ENCODE measurements around the gene PPP6R2. TPM values are rescaled to one million over a fixed set of nuclear protein-coding genes. Genes with fewer than 3 reads are reported as not detected.

PPP6R2 gene
- total and polyA plus RNA-seq, 2 experiments from 2014 or later: 41.4 to 88.4 TPM

DNA sequence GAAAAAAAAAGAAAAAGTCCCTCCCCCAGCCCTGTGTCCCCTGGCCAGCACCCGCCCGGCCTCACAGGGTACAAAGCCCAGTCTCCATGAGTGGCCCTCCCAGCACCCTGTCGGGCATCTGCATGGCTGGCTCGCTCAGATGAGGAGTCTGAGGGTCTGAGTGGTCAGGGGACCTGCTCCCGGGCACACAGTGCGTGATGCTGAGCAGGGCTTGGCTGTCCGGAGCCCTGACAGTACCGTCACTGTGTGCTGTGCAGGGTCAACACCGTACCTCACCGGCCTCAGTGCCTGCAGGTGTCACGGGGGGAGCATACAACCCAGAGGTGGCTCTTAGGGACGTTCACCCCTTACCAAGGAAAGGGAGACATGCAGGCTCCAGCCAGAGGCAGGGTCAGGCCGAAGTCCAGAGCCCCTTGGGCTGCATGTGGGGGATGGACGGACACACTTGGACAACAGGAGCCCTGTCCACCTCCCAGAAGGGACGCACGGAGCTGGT is 32.1 kb upstream of the PPP6R2 start:
- H3K27me3 ChIP-seq: no peaks in the 10 kb centered on the region
- no peak for DNase-seq (ENCODE audit: low read depth in 1 of 2, low spot score in 1 of 2)
- no peaks in the 10 kb centered on the region for H3K36me3 ChIP-seq
- H3K4me3 ChIP-seq: no peak overlapping the region
- no peak overlapping the region for H3K27ac ChIP-seq
- TF ChIP-seq, protein P1, sequence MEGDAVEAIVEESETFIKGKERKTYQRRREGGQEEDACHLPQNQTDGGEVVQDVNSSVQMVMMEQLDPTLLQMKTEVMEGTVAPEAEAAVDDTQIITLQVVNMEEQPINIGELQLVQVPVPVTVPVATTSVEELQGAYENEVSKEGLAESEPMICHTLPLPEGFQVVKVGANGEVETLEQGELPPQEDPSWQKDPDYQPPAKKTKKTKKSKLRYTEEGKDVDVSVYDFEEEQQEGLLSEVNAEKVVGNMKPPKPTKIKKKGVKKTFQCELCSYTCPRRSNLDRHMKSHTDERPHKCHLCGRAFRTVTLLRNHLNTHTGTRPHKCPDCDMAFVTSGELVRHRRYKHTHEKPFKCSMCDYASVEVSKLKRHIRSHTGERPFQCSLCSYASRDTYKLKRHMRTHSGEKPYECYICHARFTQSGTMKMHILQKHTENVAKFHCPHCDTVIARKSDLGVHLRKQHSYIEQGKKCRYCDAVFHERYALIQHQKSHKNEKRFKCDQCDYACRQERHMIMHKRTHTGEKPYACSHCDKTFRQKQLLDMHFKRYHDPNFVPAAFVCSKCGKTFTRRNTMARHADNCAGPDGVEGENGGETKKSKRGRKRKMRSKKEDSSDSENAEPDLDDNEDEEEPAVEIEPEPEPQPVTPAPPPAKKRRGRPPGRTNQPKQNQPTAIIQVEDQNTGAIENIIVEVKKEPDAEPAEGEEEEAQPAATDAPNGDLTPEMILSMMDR (IDR thresholded peaks at IDR 0.05; ENCODE audit: low read depth, low read length): no peak
- H3K9me3 ChIP-seq (ENCODE audit: low read depth): no peaks in the 10 kb centered on the region
- peaks cover 24% of the 10 kb centered on the region for H3K4me1 ChIP-seq (ENCODE audit: low read depth)

DNA sequence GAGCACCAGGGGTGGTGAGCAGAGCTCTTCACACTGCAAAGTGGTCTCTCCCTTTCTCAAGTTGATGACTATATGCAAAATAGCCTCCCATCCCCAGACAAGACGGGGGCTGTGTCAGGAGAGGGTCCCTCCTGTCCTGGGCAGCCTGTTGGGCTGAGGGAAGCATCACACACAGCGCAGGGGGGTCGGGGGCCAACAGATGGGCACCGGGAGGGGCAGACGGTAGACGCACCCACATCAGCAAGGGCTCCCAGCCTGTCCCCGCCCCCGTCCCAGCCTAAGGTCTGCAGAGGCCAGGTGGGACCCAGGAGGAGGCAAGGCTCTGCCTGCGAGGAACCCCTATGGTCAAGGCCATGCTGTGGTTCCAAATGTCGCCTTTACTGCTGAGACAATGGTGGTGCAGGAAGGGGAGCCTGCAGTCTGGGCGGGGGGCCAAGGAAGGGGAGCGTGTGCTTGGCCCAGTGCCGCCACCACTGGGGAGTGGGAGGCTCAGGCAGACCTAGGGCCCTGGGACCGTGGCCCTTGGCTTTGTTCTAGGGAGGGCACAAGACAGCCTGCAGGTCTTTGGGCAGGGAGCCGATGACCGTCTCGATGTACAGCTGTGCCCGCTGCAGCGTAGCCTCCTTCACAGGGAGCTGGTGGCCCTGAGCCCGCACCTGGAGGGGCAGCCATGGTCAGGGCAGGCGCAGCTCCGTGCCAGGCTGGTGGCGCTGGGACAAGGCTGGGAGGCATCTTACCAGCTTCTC is 31.3 kb upstream of the PPP6R2 start:
- no peak overlapping the region for H3K27ac ChIP-seq
- H3K4me1 ChIP-seq (ENCODE audit: low read depth): peaks cover 24% of the 10 kb centered on the region
- no peaks in the 10 kb centered on the region for H3K9me3 ChIP-seq (ENCODE audit: low read depth)
- TF ChIP-seq, protein P1 (IDR thresholded peaks at IDR 0.05; ENCODE audit: low read depth, low read length): no peak
- H3K36me3 ChIP-seq: no peaks in the 10 kb centered on the region
- no peak overlapping the region for H3K4me3 ChIP-seq
- H3K27me3 ChIP-seq: no peaks in the 10 kb centered on the region
- no peak for DNase-seq (ENCODE audit: low read depth in 1 of 2, low spot score in 1 of 2)

DNA sequence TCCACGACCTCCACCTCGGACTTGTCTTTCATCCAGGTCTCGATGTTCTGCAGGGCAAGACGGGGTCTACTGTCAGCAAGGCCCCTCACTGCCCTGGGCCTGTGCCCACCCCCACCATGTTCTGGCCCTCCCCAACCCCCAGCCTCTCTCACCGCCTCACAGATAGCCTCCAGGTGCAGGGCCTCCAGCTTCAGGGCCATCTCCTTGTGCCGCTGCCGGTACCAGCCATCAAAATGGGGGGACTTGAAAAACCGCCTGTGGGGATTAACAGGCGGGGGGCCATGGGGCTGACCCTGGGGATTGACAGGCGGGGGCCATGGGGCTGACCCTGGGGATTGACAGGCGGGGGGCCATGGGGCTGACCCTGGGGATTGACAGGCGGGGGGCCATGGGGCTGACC is 30.8 kb upstream of the PPP6R2 start:
- H3K9me3 ChIP-seq (ENCODE audit: low read depth): no peaks in the 10 kb centered on the region
- no peak overlapping the region for H3K4me3 ChIP-seq
- H3K27me3 ChIP-seq: no peaks in the 10 kb centered on the region
- no peak overlapping the region for H3K27ac ChIP-seq
- TF ChIP-seq, protein P1 (IDR thresholded peaks at IDR 0.05; ENCODE audit: low read depth, low read length): no peak
- no peaks in the 10 kb centered on the region for H3K36me3 ChIP-seq
- H3K4me1 ChIP-seq (ENCODE audit: low read depth): peaks cover 24% of the 10 kb centered on the region
- DNase-seq (ENCODE audit: low read depth in 1 of 2, low spot score in 1 of 2): no peak

DNA sequence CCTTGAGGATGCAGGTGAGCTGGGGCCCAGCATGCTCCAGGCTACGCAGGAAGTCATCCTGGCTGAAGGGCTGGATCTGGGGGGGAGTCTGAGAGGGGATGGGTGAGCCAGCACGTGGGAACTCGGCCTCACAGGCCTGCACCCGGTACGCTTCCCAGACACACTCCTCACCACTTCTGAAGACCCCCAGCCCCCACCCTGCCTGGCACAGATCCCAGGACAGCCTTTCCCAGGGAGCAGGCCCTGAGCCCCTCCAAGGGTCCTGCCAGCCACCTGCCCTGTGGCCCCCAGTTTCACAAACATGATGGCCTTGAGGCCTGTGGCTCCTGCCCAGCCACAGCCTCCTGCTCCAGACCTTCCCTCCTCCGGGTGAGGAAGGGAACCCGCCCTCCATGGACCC is 30.1 kb upstream of the PPP6R2 start:
- Histone ChIP-seq H3K27me3 (no peaks in the 10 kb centered on the region), H3K36me3 (no peaks in the 10 kb centered on the region), H3K4me3 (no peak overlapping the region), H3K4me1 (ENCODE audit: low read depth) (peaks cover 23% of the 10 kb centered on the region), H3K27ac (no peak overlapping the region), H3K9me3 (ENCODE audit: low read depth) (no peaks in the 10 kb centered on the region)
- no peak for DNase-seq (ENCODE audit: low read depth in 1 of 2, low spot score in 1 of 2)
- TF ChIP-seq, protein P1 (IDR thresholded peaks at IDR 0.05; ENCODE audit: low read depth, low read length): no peak

DNA sequence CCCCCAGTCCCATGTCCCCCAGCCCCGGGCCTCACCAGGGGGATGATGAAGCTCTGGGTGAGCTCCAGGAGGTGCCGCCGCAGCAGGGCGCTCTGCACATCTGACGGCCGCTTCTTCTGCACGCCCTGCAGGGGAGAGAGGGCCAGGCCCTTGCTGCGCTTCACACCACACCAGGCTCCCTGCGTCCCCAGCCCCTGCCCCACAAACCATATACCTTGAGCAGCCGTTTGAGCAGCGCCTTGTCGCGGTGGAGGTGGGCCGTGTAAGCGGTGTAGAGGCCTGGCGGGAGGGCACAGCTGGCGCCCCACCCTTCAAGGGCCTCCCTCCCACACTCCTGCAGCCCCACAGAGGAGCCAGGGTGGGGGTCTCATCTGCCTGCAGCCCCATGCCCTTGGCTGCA is 29.5 kb upstream of the PPP6R2 start:
- TF ChIP-seq, protein P1 (IDR thresholded peaks at IDR 0.05; ENCODE audit: low read depth, low read length): no peak
- H3K4me3 ChIP-seq: no peak overlapping the region
- no peaks in the 10 kb centered on the region for H3K36me3 ChIP-seq
- H3K9me3 ChIP-seq (ENCODE audit: low read depth): no peaks in the 10 kb centered on the region
- no peak overlapping the region for H3K27ac ChIP-seq
- no peaks in the 10 kb centered on the region for H3K27me3 ChIP-seq
- no peak for DNase-seq (ENCODE audit: low read depth in 1 of 2, low spot score in 1 of 2)
- H3K4me1 ChIP-seq (ENCODE audit: low read depth): peaks cover 17% of the 10 kb centered on the region
